NCI-H69 (cell line): Measurements from ENCODE around the gene FNIP2.
A peak's percentile ranks its signal among the peaks of the same experiment; 100 is the strongest.
"Not testable (repeated sequence)": the region's sequence is repeated elsewhere in the genome, so short reads cannot be mapped to it uniquely, and the experiment has no call there.

Experiments used
- DNase-seq: peaks from one replicate; lab custom pipeline; 2025; lab: John Stamatoyannopoulos, UW

FNIP2 gene

GRCh38 chr4:158870626-158871334 lies 102.0 kb downstream of the FNIP2 start:
- peak; percentile 64 for DNase-seq

GRCh38 chr4:158871335-158871724 lies 102.5 kb downstream of the FNIP2 start:
- DNase-seq = no peak

- no peak for DNase-seq
These were observed 105.1 kb downstream of the FNIP2 start for GRCh38 chr4:158873795-158874401.

- no peak for DNase-seq
These were observed 106.2 kb downstream of the FNIP2 start for GRCh38 chr4:158875026-158875425.

GRCh38 chr4:158875455-158875854 lies 106.6 kb downstream of the FNIP2 start:
- no peak for DNase-seq

GRCh38 chr4:158877069-158877468 lies 108.2 kb downstream of the FNIP2 start:
- DNase-seq = no peak

GRCh38 chr4:158882142-158882541 lies 113.3 kb downstream of the FNIP2 start:
- not testable (repeated sequence) for DNase-seq

- no peak for DNase-seq
These were observed 115.5 kb downstream of the FNIP2 start for GRCh38 chr4:158884280-158884679.

GRCh38 chr4:158885564-158885963 lies 116.7 kb downstream of the FNIP2 start:
- DNase-seq = no peak

GRCh38 chr4:158890294-158890693 lies 121.5 kb downstream of the FNIP2 start:
- DNase-seq = no peak

GRCh38 chr4:158891256-158891655 lies 122.4 kb downstream of the FNIP2 start:
- DNase-seq = no peak

GRCh38 chr4:158894826-158895225 lies 126.0 kb downstream of the FNIP2 start:
- DNase-seq = no peak

- peak; percentile 49 for DNase-seq
These were observed 127.2 kb downstream of the FNIP2 start for GRCh38 chr4:158895797-158896576.

- not testable (repeated sequence) for DNase-seq
These were observed 127.9 kb downstream of the FNIP2 start for GRCh38 chr4:158896577-158897238.

GRCh38 chr4:158900408-158900807 lies 131.6 kb downstream of the FNIP2 start:
- not testable (repeated sequence) for DNase-seq

- peak; percentile 33 for DNase-seq
These were observed 133.7 kb downstream of the FNIP2 start for GRCh38 chr4:158902280-158903078.

GRCh38 chr4:158903079-158903456 lies 134.2 kb downstream of the FNIP2 start:
- DNase-seq = no peak

- no peak for DNase-seq
These were observed 134.7 kb downstream of the FNIP2 start for GRCh38 chr4:158903472-158904043.

- no peak for DNase-seq
These were observed 136.0 kb downstream of the FNIP2 start for GRCh38 chr4:158904815-158905214.

GRCh38 chr4:158906073-158906472 lies 137.2 kb downstream of the FNIP2 start:
- no peak for DNase-seq

- DNase-seq = no peak
These were observed 143.6 kb downstream of the FNIP2 start for GRCh38 chr4:158912390-158912789.
